H1 (cell line): ENCODE results near the gene NDC1.

ENCODE experiments used
- HDAC6 ChIP-seq: IDR thresholded peaks from one replicate; pipeline ENCODE4 v1.7.1; 2012; ENCODE audit warnings: low read depth, mild to moderate bottlenecking, inconsistent platforms, low read length, moderate library complexity
- PHF8 ChIP-seq: fragments of 200-600 bp; sonication (generic); conservative IDR thresholded peaks from 2 replicates; pipeline ENCODE4 v1.7.1; 2012; ENCODE audit warnings: low read depth, mild to moderate bottlenecking, inconsistent platforms, low read length, moderate library complexity
- YY1 ChIP-seq: IDR thresholded peaks from 2 replicates; pipeline ENCODE4 v1.6.1; 2011; ENCODE audit warnings: low read depth, mild to moderate bottlenecking, low read length
- TF ChIP-seq, protein P1 (sequence below): IDR thresholded peaks from 2 replicates; pipeline ENCODE4 v1.6.1; 2011; ENCODE audit warnings: low read depth, mild to moderate bottlenecking, low read length; ENCODE audit not compliant: insufficient read depth

GRCh38 chr1:53716150-53716549 is 121.9 kb downstream of the NDC1 start:
- TF ChIP-seq YY1, result no peak
- TF ChIP-seq, protein P1, sequence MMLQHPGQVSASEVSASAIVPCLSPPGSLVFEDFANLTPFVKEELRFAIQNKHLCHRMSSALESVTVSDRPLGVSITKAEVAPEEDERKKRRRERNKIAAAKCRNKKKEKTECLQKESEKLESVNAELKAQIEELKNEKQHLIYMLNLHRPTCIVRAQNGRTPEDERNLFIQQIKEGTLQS, result no peak
- no peak for TF ChIP-seq PHF8
- TF ChIP-seq HDAC6, result no peak
